ENCODE results near the gene CNGB1. TPM values are rescaled to one million over a fixed set of nuclear protein-coding genes. Genes with fewer than 3 reads are reported as not detected.
"Not testable (repeated sequence)": the region's sequence is repeated elsewhere in the genome, so short reads cannot be mapped to it uniquely, and the experiment has no call there.

Gene CNGB1
- total and polyA plus RNA-seq, 2 experiments from 2014 or later = not detected

DNA sequence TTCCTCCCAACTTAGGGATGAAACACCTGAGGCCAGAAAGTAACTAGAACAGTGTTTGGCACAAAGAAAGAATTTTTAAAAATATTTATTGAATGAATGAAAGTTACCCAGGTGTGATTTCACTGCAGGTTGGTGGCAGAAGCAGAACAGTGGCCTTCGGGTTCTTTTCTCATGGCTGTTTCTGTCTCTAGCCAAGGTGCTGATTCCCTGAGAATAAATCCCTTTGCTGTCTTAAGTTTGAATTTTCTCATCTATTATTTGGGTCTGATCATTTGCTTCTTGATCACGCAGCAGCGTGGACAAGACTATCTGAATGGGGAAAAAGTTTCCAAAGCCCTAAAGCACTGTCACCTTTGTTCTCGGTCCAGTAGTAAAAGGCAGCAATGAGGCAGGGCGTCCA lies 95.6 kb downstream of the CNGB1 start:
- Histone ChIP-seq H4K20me1 (ENCODE audit: insufficient read depth, poor library complexity, severe bottlenecking) (no peaks in the 10 kb centered on the region), H3K4me1 (ENCODE audit: insufficient read depth) (no peaks in the 10 kb centered on the region), H2AFZ (no peak overlapping the region), H3K4me3 (no peak overlapping the region), H3K9me3 (ENCODE audit: low read depth) (no peaks in the 10 kb centered on the region), H3K9me2 (replicated peaks; ENCODE audit: insufficient read depth) (no peaks in the 10 kb centered on the region), H3K4me2 (no peak overlapping the region), H3K79me2 (no peaks in the 10 kb centered on the region), H3K27me3 (no peaks in the 10 kb centered on the region), H3K27ac (no peak overlapping the region), H3K36me3 (replicated peaks; ENCODE audit: insufficient read depth, low read depth) (no peaks in the 10 kb centered on the region)
- 82% methylated on average over 5 of the region's 5 CpGs for WGBS (ENCODE audit: low lambda C conversion rate, missing lambda C conversion rate)
- DNase-seq (ENCODE audit: low spot score) = no peak
- TF ChIP-seq EZH2 (IDR thresholded peaks at IDR 0.05; ENCODE audit: borderline replicate concordance) = no peak
- TF ChIP-seq, protein P1, sequence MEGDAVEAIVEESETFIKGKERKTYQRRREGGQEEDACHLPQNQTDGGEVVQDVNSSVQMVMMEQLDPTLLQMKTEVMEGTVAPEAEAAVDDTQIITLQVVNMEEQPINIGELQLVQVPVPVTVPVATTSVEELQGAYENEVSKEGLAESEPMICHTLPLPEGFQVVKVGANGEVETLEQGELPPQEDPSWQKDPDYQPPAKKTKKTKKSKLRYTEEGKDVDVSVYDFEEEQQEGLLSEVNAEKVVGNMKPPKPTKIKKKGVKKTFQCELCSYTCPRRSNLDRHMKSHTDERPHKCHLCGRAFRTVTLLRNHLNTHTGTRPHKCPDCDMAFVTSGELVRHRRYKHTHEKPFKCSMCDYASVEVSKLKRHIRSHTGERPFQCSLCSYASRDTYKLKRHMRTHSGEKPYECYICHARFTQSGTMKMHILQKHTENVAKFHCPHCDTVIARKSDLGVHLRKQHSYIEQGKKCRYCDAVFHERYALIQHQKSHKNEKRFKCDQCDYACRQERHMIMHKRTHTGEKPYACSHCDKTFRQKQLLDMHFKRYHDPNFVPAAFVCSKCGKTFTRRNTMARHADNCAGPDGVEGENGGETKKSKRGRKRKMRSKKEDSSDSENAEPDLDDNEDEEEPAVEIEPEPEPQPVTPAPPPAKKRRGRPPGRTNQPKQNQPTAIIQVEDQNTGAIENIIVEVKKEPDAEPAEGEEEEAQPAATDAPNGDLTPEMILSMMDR (IDR thresholded peaks at IDR 0.05; ENCODE audit: poor library complexity) = no peak

DNA sequence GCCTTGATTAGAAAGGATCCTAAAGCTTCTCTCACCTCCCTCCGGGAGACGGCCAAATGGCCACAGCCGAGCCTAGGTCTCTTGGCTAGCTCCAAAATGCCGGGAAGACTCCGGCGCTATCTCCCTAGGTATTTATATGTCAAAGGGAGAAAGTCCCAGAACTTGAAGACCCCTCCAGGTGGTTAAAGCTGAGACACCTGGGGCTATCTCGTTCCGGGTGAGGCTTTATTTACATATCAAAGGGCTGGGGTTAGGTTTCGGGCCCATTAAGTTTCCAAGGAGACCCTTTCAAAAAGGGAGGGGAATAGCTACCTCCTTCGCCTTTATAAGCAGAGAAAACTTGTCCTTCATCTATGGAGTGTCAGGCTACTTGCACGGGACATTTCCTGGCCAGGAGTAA lies 97.7 kb downstream of the CNGB1 start:
- Histone ChIP-seq H3K79me2 (no peaks in the 10 kb centered on the region), H3K9me2 (replicated peaks; ENCODE audit: insufficient read depth) (no peaks in the 10 kb centered on the region), H3K4me3 (no peak overlapping the region), H2AFZ (no peak overlapping the region), H3K4me1 (ENCODE audit: insufficient read depth) (no peaks in the 10 kb centered on the region), H3K4me2 (no peak overlapping the region), H3K27me3 (no peaks in the 10 kb centered on the region), H3K9me3 (ENCODE audit: low read depth) (no peaks in the 10 kb centered on the region), H3K27ac (no peak overlapping the region), H3K36me3 (replicated peaks; ENCODE audit: insufficient read depth, low read depth) (no peaks in the 10 kb centered on the region), H4K20me1 (ENCODE audit: insufficient read depth, poor library complexity, severe bottlenecking) (no peaks in the 10 kb centered on the region)
- whole genome bisulfite sequencing (ENCODE audit: low lambda C conversion rate, missing lambda C conversion rate) = 11% methylated on average over 11 of the region's 11 CpGs
- DNase-seq (ENCODE audit: low spot score) = no peak
- TF ChIP-seq EZH2 (IDR thresholded peaks at IDR 0.05; ENCODE audit: borderline replicate concordance) = no peak

DNA sequence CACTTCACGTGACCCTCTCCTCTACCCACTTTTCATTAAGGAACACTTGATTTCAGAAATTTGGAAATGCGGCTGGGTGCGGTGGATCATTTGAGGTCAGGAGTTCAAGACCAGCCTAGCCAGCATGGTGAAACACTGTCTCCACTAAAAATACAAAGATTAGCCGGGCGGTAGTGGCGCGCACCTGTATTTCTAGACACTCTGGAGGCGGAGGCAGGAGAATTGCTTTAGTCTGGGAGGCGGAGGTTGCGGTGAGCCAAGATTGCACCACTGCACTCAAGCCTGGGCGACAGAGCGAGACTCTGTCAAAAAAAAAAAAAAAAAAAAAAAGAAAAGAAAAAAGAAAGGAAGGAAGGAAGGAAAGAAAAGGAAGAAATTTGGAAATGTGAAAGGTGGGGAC lies 98.2 kb downstream of the CNGB1 start:
- H3K27me3 ChIP-seq; H3K4me3 ChIP-seq; H3K4me2 ChIP-seq; DNase-seq (ENCODE audit: low spot score); H3K27ac ChIP-seq; H3K79me2 ChIP-seq; H2AFZ ChIP-seq; H4K20me1 ChIP-seq (ENCODE audit: insufficient read depth, poor library complexity, severe bottlenecking); H3K36me3 ChIP-seq (replicated peaks; ENCODE audit: insufficient read depth, low read depth); H3K4me1 ChIP-seq (ENCODE audit: insufficient read depth); H3K9me3 ChIP-seq (ENCODE audit: low read depth); H3K9me2 ChIP-seq (replicated peaks; ENCODE audit: insufficient read depth): not testable (repeated sequence)
- WGBS (ENCODE audit: low lambda C conversion rate, missing lambda C conversion rate) = 94% methylated on average over 12 of the region's 12 CpGs

DNA sequence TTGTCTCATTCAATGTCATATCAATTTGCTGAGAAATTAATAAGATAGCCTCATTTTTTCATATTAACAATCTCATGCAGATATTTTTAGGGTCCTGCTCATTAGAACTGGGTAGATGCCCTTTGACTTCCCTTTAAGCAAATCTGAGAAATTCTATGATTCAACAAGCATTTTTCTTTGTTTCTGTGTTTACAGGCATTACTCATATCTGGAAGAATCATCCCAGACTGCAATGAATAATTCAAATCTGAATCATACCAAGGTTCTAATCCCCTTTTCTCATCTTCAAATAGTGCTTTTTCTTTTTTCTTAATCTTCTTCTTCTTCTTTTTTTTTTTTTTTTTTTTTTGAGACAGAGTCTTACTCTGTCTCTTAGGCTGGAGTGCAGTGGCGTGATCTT lies 99.5 kb downstream of the CNGB1 start:
- H3K9me2 ChIP-seq (replicated peaks; ENCODE audit: insufficient read depth) = no peaks in the 10 kb centered on the region
- TF ChIP-seq, protein P1 (IDR thresholded peaks at IDR 0.05; ENCODE audit: poor library complexity) = no peak
- TF ChIP-seq EZH2 (IDR thresholded peaks at IDR 0.05; ENCODE audit: borderline replicate concordance) = no peak
- no peak for TF ChIP-seq EZH2phosphoT487 (IDR thresholded peaks at IDR 0.05; ENCODE audit: low read depth, severe bottlenecking, unreplicated experiment)
- no peak overlapping the region for H3K4me3 ChIP-seq
- no peak overlapping the region for H2AFZ ChIP-seq
- H3K9me3 ChIP-seq (ENCODE audit: low read depth) = no peaks in the 10 kb centered on the region
- H3K27me3 ChIP-seq = no peaks in the 10 kb centered on the region
- no peak overlapping the region for H3K4me2 ChIP-seq
- H3K4me1 ChIP-seq (ENCODE audit: insufficient read depth) = no peaks in the 10 kb centered on the region
- H3K36me3 ChIP-seq (replicated peaks; ENCODE audit: insufficient read depth, low read depth) = no peaks in the 10 kb centered on the region
- no peak for DNase-seq (ENCODE audit: low spot score)
- no peak overlapping the region for H3K27ac ChIP-seq
- H4K20me1 ChIP-seq (ENCODE audit: insufficient read depth, poor library complexity, severe bottlenecking) = no peaks in the 10 kb centered on the region
- H3K79me2 ChIP-seq = no peaks in the 10 kb centered on the region
- 91% methylated on average over 1 of the region's 1 CpG for WGBS (ENCODE audit: low lambda C conversion rate, missing lambda C conversion rate)
